ENCODE data around the gene TAC4. TPM values are rescaled to one million over a fixed set of nuclear protein-coding genes. Genes with fewer than 3 reads are reported as not detected.

TAC4 gene, protein sequence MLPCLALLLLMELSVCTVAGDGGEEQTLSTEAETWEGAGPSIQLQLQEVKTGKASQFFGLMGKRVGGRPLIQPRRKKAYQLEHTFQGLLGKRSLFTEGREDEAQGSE
- not detected in 2 replicates for polyA plus RNA-seq (2011; rRNA removed)
- not detected in 2 replicates for polyA minus RNA-seq (2011; rRNA and poly(A)+ RNA removed)

DNA sequence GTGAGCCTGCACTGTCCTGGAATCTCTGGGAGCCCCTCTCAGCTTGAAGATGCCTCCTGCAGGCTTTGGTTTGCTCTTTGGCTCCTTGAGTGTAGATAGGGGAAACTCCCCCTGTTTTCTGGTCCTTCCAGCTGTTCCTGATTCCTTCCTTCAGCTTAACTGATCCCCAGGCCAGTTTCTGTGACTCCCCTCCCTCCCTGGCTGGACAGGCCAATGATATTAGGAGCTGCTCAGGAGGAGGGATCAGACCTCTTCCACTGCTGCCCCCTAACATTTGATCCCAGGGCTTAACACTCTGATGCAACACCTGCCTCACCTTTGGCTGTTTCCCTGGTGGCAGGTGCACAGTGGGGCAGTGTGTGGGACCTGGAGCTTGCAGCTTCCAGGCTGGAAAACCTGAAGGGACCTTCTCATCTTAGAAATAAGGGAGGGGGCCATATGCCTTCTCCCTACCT is at the start of gene TAC4:
TAC4 (minus strand) TSS at position 51 of the 455 bp plus-strand sequence. CDS start 52 bp downstream, outside the sequence.
- H3K36me3 ChIP-seq (ENCODE audit: control insufficient read depth, insufficient read depth, low read length), result no peaks in the 10 kb centered on the region
- H3K4me3 ChIP-seq (ENCODE audit: low read depth, low read length), result no peak within 1 kb of the TSS
- TF ChIP-seq, protein P1, sequence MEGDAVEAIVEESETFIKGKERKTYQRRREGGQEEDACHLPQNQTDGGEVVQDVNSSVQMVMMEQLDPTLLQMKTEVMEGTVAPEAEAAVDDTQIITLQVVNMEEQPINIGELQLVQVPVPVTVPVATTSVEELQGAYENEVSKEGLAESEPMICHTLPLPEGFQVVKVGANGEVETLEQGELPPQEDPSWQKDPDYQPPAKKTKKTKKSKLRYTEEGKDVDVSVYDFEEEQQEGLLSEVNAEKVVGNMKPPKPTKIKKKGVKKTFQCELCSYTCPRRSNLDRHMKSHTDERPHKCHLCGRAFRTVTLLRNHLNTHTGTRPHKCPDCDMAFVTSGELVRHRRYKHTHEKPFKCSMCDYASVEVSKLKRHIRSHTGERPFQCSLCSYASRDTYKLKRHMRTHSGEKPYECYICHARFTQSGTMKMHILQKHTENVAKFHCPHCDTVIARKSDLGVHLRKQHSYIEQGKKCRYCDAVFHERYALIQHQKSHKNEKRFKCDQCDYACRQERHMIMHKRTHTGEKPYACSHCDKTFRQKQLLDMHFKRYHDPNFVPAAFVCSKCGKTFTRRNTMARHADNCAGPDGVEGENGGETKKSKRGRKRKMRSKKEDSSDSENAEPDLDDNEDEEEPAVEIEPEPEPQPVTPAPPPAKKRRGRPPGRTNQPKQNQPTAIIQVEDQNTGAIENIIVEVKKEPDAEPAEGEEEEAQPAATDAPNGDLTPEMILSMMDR (IDR thresholded peaks at IDR 0.05; ENCODE audit: insufficient read depth, low read depth, low read length), result no peak
- ChIA-PET CTCF (interaction anchor here (1.6 to 3.7 kb wide), 3 partner anchors 147 to 278 kb away, joined by 4 to 17 read pairs (median 12); partner anchors contain the start of gene DLX3), POLR2A (no interaction called here)
- DNase-seq (ENCODE audit: low read depth), result no peak
- H3K27me3 ChIP-seq (ENCODE audit: control insufficient read depth, insufficient read depth, low read length), result peaks cover 3% of the 10 kb centered on the region

DNA sequence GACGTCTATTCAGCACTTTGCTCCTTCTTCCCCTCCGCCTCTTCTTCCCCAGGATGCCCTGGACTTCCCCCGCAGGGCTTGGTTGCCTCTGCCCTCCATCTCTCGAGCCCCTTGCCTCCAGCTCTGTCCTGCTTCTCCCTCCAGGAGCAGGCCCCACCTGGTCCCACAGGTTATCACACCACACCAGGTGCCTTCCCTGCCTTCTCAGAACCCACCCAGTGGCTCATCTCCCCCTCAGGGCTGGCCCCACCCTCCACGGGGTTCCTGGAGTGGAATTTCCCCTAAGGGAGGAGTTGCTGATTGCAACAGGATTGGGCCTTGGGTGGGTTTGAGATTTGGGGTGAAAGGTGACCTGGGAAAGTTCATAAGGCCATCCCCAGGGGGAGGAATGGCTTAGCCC is 49.0 kb upstream of the TAC4 start:
- no peak for DNase-seq (ENCODE audit: low read depth)
- H3K27me3 ChIP-seq (ENCODE audit: control insufficient read depth, insufficient read depth, low read length), result peaks cover 32% of the 10 kb centered on the region
- CTCF ChIA-PET, result interaction anchor here (2.1 kb wide), 1 partner anchor 56 kb away, joined by 8 read pairs; no protein-coding TSS in a partner anchor
- POLR2A ChIA-PET, result no interaction called here
- TF ChIP-seq, protein P1 (IDR thresholded peaks at IDR 0.05; ENCODE audit: insufficient read depth, low read depth, low read length), result no peak
- H3K36me3 ChIP-seq (ENCODE audit: control insufficient read depth, insufficient read depth, low read length), result no peaks in the 10 kb centered on the region
- H3K4me3 ChIP-seq (ENCODE audit: low read depth, low read length), result no peak overlapping the region

DNA sequence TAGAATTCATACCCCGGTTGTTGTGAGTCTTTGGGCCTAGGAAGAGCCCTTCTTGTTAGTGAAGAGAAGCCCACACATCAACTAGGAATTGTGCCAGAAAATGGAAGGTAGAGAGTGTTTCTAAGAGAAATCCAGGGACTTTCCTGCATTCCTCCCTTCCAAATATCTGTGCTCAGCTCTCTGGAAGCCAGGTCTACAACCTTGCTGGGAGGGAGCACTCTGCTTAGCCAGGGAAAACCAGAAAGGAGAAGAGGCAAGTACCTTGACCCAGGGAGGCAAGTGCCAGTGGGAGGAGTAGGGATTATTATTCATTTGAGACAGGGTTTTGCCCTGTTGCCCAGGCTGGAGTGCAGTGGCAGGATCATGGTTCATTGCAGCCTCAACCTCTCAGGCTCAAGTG is 48.4 kb upstream of the TAC4 start:
- DNase-seq (ENCODE audit: low read depth), result no peak
- POLR2A ChIA-PET, result no interaction called here
- Histone ChIP-seq H3K4me3 (ENCODE audit: low read depth, low read length) (no peak overlapping the region), H3K27me3 (ENCODE audit: control insufficient read depth, insufficient read depth, low read length) (peaks cover 32% of the 10 kb centered on the region), H3K36me3 (ENCODE audit: control insufficient read depth, insufficient read depth, low read length) (no peaks in the 10 kb centered on the region)
- TF ChIP-seq, protein P1 (IDR thresholded peaks at IDR 0.05; ENCODE audit: insufficient read depth, low read depth, low read length), result no peak
- CTCF ChIA-PET, result interaction anchor here (0.7 to 1.2 kb wide), 3 partner anchors 16 to 56 kb away, joined by 3 to 5 read pairs (median 3); no protein-coding TSS in a partner anchor

DNA sequence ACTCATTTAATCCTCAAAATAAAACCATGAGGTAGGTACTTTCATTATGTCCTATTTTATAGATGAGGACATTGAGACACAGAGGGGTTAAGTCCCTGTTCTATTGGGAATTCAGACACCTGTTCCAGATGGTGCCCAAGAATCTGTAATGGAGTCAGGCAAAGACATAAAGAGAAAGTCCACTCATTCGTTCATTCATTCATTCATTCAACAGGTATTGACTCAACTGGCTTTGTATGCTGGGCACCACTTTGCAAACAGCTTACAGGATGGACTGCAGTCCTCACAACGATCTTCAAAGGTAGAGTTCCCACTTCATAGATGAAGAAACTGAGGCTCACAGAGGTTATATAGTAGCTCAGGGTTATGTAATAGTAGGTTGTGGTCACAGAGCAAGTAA is 47.9 kb upstream of the TAC4 start:
- CTCF ChIA-PET, result interaction anchor here (0.7 to 1.2 kb wide), 3 partner anchors 15 to 57 kb away, joined by 3 to 5 read pairs (median 3); no protein-coding TSS in a partner anchor
- TF ChIP-seq, protein P1 (IDR thresholded peaks at IDR 0.05; ENCODE audit: insufficient read depth, low read depth, low read length), result no peak
- DNase-seq (ENCODE audit: low read depth), result no peak
- no peaks in the 10 kb centered on the region for H3K36me3 ChIP-seq (ENCODE audit: control insufficient read depth, insufficient read depth, low read length)
- H3K4me3 ChIP-seq (ENCODE audit: low read depth, low read length), result no peak overlapping the region
- H3K27me3 ChIP-seq (ENCODE audit: control insufficient read depth, insufficient read depth, low read length), result peaks cover 32% of the 10 kb centered on the region
- POLR2A ChIA-PET, result no interaction called here

DNA sequence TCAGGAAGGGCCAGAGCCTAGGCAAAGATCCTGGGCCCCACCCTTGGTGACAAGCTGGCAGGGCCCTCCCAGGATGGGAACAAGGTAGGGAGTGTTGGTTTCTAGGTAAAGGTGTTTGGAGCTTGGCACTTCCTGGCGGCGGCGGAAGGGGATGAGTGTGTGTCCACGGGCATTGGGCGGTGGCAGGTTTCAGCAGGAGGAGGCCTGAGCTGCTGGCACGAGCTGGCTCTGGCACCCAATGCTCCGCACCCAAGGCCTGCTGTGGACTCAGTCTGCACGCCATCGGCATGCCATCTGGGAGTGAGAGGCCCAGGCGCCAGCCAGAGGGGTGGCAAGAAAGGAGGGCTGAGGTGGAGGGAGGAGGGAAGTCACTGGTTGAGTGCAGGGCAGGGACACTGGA is 46.9 kb upstream of the TAC4 start:
- ChIA-PET CTCF (interaction anchor here (0.6 to 1.5 kb wide), 6 partner anchors 14 to 525 kb away, joined by 3 to 6 read pairs (median 4); no protein-coding TSS in a partner anchor), POLR2A (no interaction called here)
- DNase-seq (ENCODE audit: low read depth), result no peak
- no peak overlapping the region for H3K4me3 ChIP-seq (ENCODE audit: low read depth, low read length)
- peaks cover 30% of the 10 kb centered on the region for H3K27me3 ChIP-seq (ENCODE audit: control insufficient read depth, insufficient read depth, low read length)
- no peaks in the 10 kb centered on the region for H3K36me3 ChIP-seq (ENCODE audit: control insufficient read depth, insufficient read depth, low read length)
- TF ChIP-seq, protein P1 (IDR thresholded peaks at IDR 0.05; ENCODE audit: insufficient read depth, low read depth, low read length), result no peak
